Keratinocyte (primary cell): ENCODE measurements around the gene GHRHR. TPM values are rescaled to one million over a fixed set of nuclear protein-coding genes. Genes with fewer than 3 reads are reported as not detected.

Experiments used
- DNase-seq: peaks from one replicate; pipeline ENCODE4 v3.0.0-alpha.2; 2011; ENCODE audit warnings: low read depth, missing footprints, low spot score
- FAIRE-seq: peaks from 2 replicates; lab custom pipeline; 2011; peaks lifted over from hg19 to GRCh38; lab: Jason Lieb, UNC
- H2AFZ ChIP-seq: 2 replicates; pipeline ENCODE4 v1.6.0; 2012; ENCODE audit warnings: low read length, control low read depth, inconsistent platforms; ENCODE audit not compliant: control insufficient read depth
- H3K27ac ChIP-seq: 2 replicates; pipeline ENCODE4 v1.5.1; 2011; ENCODE audit warnings: low read length; ENCODE audit not compliant: control insufficient read depth, insufficient read depth
- H3K27me3 ChIP-seq: 3 replicates; pipeline ENCODE4 v1.6.0; 2011; ENCODE audit warnings: low read length; ENCODE audit not compliant: control insufficient read depth, insufficient read depth; ENCODE audit errors: extremely low read depth
- H3K36me3 ChIP-seq, 2 experiments: 2 replicates in 1 of 2; 3 replicates in 1 of 2; pipeline ENCODE4 v1.5.1; 2011; ENCODE audit warnings: low read length in 2 of 2, mild to moderate bottlenecking in 1 of 2; ENCODE audit not compliant: control insufficient read depth in 2 of 2, insufficient read depth in 2 of 2; ENCODE audit errors: extremely low read depth in 1 of 2
- H3K4me1 ChIP-seq: 3 replicates; pipeline ENCODE4 v1.5.1; 2011; ENCODE audit warnings: low read length; ENCODE audit not compliant: control insufficient read depth, insufficient read depth; ENCODE audit errors: extremely low read depth
- H3K4me2 ChIP-seq: 3 replicates; pipeline ENCODE4 v1.6.0; 2011; ENCODE audit warnings: low read depth, low read length; ENCODE audit not compliant: control insufficient read depth, insufficient read depth; ENCODE audit errors: extremely low read depth
- H3K4me3 ChIP-seq, 3 experiments: fragments of 200-600 bp in 1 of 3; sonication (generic) in 1 of 3; 2 replicates in 2 of 3; 3 replicates in 1 of 3; pipeline ENCODE4 v1.5.1; 2011 to 2016; ENCODE audit warnings: low read length in 3 of 3, mild to moderate bottlenecking in 3 of 3, control low read depth in 2 of 3, inconsistent platforms in 1 of 3, low read depth in 1 of 3, mixed read lengths in 1 of 3, mixed run types in 1 of 3, moderate library complexity in 1 of 3; ENCODE audit not compliant: control insufficient read depth in 2 of 3, insufficient read depth in 2 of 3; ENCODE audit errors: extremely low read depth in 1 of 3
- H3K79me2 ChIP-seq: 2 replicates; pipeline ENCODE4 v1.6.0; 2012; ENCODE audit warnings: low read length; ENCODE audit not compliant: control insufficient read depth, insufficient read depth
- H3K9ac ChIP-seq: 3 replicates; pipeline ENCODE4 v1.6.0; 2011; ENCODE audit warnings: low read length; ENCODE audit not compliant: control insufficient read depth, insufficient read depth; ENCODE audit errors: extremely low read depth
- H3K9me1 ChIP-seq: 3 replicates; pipeline ENCODE4 v1.6.0; 2011; ENCODE audit warnings: low read length; ENCODE audit not compliant: control insufficient read depth, insufficient read depth; ENCODE audit errors: extremely low read depth
- H3K9me3 ChIP-seq: 2 replicates; pipeline ENCODE4 v1.5.1; 2012; ENCODE audit warnings: low read depth, low read length; ENCODE audit not compliant: control insufficient read depth
- H4K20me1 ChIP-seq: 3 replicates; pipeline ENCODE4 v1.6.0; 2011; ENCODE audit warnings: low read length; ENCODE audit not compliant: control insufficient read depth, insufficient read depth; ENCODE audit errors: extremely low read depth
- CTCF ChIP-seq, 3 experiments: IDR thresholded peaks in 1 of 3; conservative IDR thresholded peaks in 1 of 3; optimal IDR thresholded peaks in 1 of 3; 2 replicates in 2 of 3; 3 replicates in 1 of 3; pipeline versions ENCODE3 to v1.5.1; 2011; ENCODE audit warnings: low read length in 3 of 3, mild to moderate bottlenecking in 3 of 3, moderate library complexity in 2 of 3, control low read depth in 1 of 3, inconsistent platforms in 1 of 3; ENCODE audit not compliant: insufficient read depth in 2 of 3; ENCODE audit errors: extremely low read depth in 1 of 3
- EZH2 ChIP-seq: IDR thresholded peaks from one replicate; pipeline ENCODE4 v1.6.1; 2012; ENCODE audit warnings: inconsistent platforms, mild to moderate bottlenecking, low read length, moderate library complexity
- dilution Hi-C: fragments of 300-500 bp; cut with MboI; formaldehyde crosslinking; loops from one replicate; pipeline ENCODE4 v1.7.0; 2020; ENCODE audit warnings: low sequenced_read_pairs; ENCODE audit not compliant: extremely low pct_ligation_motif_present
- polyA plus RNA-seq, 5 experiments: library from polyadenylated mRNA; depleted of rRNA in 3 of 5; stranded (reverse) in 3 of 5; stranded (forward) in 1 of 5; unstranded in 1 of 5; fragments of >200 nt; gene quantifications; 1 replicate in 1 of 5; 2 replicates in 3 of 5; 3 replicates in 1 of 5; pipeline versions ENCODE4 v1.2.1 to v1.2.3, GENCODE V29; 2011 to 2012; ENCODE audit warnings: missing spikeins in 2 of 5, low read depth in 1 of 5, low replicate concordance in 1 of 5

The GHRHR gene
- polyA plus RNA-seq, 1 donor (not counting 4 experiments of a cell fraction or from before 2014, with no cell fraction given): not detected

- FAIRE-seq (no peak), DNase-seq (no peak)
- no peaks in the 10 kb centered on the region for H4K20me1 ChIP-seq
- no peak overlapping the region for H3K9ac ChIP-seq
- H3K27me3 ChIP-seq: peaks cover 4% of the 10 kb centered on the region
- no peak overlapping the region for H3K4me2 ChIP-seq
- TF ChIP-seq CTCF (optimal IDR thresholded peaks at IDR 0.05 in 1 of 3, IDR thresholded peaks at IDR 0.05 in 1 of 3, conservative IDR thresholded peaks at IDR 0.05 in 1 of 3; ENCODE audit: extremely low read depth in 1 of 3, insufficient read depth in 2 of 3, low read length in 3 of 3) (no peak), EZH2 (no peak)
- no peaks in the 10 kb centered on the region for H3K36me3 ChIP-seq
- H2AFZ ChIP-seq: no peak overlapping the region
- H3K4me1 ChIP-seq: peaks cover 6% of the 10 kb centered on the region
- dilution Hi-C loops: no loop called here
- H3K79me2 ChIP-seq: no peaks in the 10 kb centered on the region
- H3K9me3 ChIP-seq: no peaks in the 10 kb centered on the region
- H3K4me3 ChIP-seq: no peak overlapping the region
- H3K9me1 ChIP-seq: no peaks in the 10 kb centered on the region
- H3K27ac ChIP-seq: no peak overlapping the region
These were observed 28.8 kb upstream of the GHRHR start for GRCh38 chr7:30934732-30935568.

GRCh38 chr7:30935569-30935877, 28.2 kb upstream of the GHRHR start:
- H3K79me2 ChIP-seq: no peaks in the 10 kb centered on the region
- dilution Hi-C loops: no loop called here

More at GRCh38 chr7:30935569-30935877, 28.2 kb upstream of the GHRHR start:
- H3K4me1 ChIP-seq: peaks cover 6% of the 10 kb centered on the region
- H3K27ac ChIP-seq: no peak overlapping the region
- H3K27me3 ChIP-seq: peaks cover 4% of the 10 kb centered on the region
- FAIRE-seq (no peak), DNase-seq (no peak)
- H3K36me3 ChIP-seq: no peaks in the 10 kb centered on the region
- H3K9me1 ChIP-seq: no peaks in the 10 kb centered on the region
- TF ChIP-seq CTCF (optimal IDR thresholded peaks at IDR 0.05 in 1 of 3, IDR thresholded peaks at IDR 0.05 in 1 of 3, conservative IDR thresholded peaks at IDR 0.05 in 1 of 3; ENCODE audit: extremely low read depth in 1 of 3, insufficient read depth in 2 of 3, low read length in 3 of 3) (no peak), EZH2 (no peak)
- no peak overlapping the region for H3K9ac ChIP-seq
- no peaks in the 10 kb centered on the region for H4K20me1 ChIP-seq
- no peaks in the 10 kb centered on the region for H3K9me3 ChIP-seq
- no peak overlapping the region for H3K4me2 ChIP-seq
- H2AFZ ChIP-seq: no peak overlapping the region
- no peak overlapping the region for H3K4me3 ChIP-seq
